Type B pancreatic cell (in vitro differentiated cells): Measurements from ENCODE around the gene SEC61A1. TPM values are rescaled to one million over a fixed set of nuclear protein-coding genes. Genes with fewer than 3 reads are reported as not detected.

Experiments
- DNase-seq: peaks from one replicate; pipeline ENCODE4 v3.0.0; 2021; ENCODE audit warnings: mixed read lengths; ENCODE audit not compliant: unreplicated experiment; ENCODE audit errors: extremely low spot score
- H3K27ac Mint-ChIP-seq: 2 replicates; pipeline ENCODE4 v1.8.0; 2021; ENCODE audit warnings: mild to moderate bottlenecking, mixed read lengths
- H3K27me3 Mint-ChIP-seq: 2 replicates; pipeline ENCODE4 v1.8.0; 2021; ENCODE audit warnings: mixed read lengths
- H3K36me3 Mint-ChIP-seq: 2 replicates; pipeline ENCODE4 v1.8.0; 2021; ENCODE audit warnings: mixed read lengths
- H3K4me1 Mint-ChIP-seq: one replicate; pipeline ENCODE4 v1.8.0; 2021; ENCODE audit warnings: mixed read lengths; ENCODE audit not compliant: unreplicated experiment
- H3K4me3 Mint-ChIP-seq: 2 replicates; pipeline ENCODE4 v1.8.0; 2021; ENCODE audit warnings: mild to moderate bottlenecking, mixed read lengths
- H3K9me3 Mint-ChIP-seq: 2 replicates; pipeline ENCODE4 v1.8.0; 2021; ENCODE audit warnings: mixed read lengths
- total RNA-seq: library from RNA; stranded (reverse); gene quantifications from 2 replicates; pipeline ENCODE4 v1.2.1, GENCODE V29; 2021; ENCODE audit warnings: low replicate concordance
- TF ChIP-seq, protein P1 (sequence below): fragments of 200-600 bp; sonication (generic); conservative IDR thresholded peaks from 2 replicates; pipeline ENCODE4 v1.5.0; 2021; ENCODE audit warnings: antibody characterized with exemption, mild to moderate bottlenecking

The SEC61A1 gene
- total RNA-seq, 1 donor from 2014 or later = 207 TPM

DNA sequence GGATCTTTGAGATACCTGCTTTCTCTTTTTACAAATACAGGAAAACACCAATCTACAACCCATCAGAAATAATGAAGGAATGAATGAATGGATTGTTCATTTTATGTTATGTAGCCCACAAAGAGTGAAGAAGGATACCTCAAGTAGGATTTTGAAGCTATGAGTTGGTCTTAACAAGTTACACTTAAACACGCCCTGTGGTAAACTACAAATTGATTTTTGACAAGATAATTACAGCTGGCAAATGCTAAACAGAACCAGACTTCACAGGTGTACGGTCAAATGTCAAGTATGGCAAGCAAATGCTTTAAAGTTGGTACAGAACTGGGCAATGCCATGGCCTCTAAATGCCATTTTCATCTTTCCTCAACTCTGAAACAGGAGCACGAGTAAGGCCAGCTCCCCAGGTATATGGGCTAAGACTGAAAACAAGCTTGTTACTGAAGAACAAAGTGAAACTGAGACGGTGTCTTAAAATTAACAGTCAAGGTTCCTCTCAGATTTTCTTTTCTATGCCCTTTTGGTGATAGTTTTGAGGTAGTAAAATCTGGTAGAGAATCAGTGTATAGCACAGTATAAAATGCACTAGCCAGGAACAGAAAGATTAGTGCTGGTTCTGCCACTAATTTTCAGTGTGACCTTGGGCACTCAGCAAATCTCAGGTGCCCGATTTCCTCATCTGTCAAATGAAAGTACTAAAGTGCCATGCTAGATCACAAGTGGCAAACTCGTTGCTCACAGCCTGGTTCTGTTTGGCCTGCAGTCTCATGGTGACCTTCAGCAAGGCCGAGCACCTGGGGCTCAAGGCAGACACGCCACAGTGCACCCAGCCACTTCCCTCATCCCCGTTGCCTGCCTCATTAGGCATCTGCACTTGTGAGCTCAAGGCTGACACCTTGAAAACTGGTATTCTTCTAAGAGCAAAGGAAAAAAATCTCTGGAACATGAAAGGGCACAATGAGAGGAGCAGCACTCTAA lies 61.9 kb downstream of the SEC61A1 start:
- Mint-ChIP-seq H3K27me3 (no peaks in the 10 kb centered on the region), H3K9me3 (no peaks in the 10 kb centered on the region), H3K36me3 (peaks cover 18% of the 10 kb centered on the region), H3K4me1 (peaks cover 9% of the 10 kb centered on the region), H3K4me3 (no peak overlapping the region), H3K27ac (no peak overlapping the region)
- TF ChIP-seq, protein P1, sequence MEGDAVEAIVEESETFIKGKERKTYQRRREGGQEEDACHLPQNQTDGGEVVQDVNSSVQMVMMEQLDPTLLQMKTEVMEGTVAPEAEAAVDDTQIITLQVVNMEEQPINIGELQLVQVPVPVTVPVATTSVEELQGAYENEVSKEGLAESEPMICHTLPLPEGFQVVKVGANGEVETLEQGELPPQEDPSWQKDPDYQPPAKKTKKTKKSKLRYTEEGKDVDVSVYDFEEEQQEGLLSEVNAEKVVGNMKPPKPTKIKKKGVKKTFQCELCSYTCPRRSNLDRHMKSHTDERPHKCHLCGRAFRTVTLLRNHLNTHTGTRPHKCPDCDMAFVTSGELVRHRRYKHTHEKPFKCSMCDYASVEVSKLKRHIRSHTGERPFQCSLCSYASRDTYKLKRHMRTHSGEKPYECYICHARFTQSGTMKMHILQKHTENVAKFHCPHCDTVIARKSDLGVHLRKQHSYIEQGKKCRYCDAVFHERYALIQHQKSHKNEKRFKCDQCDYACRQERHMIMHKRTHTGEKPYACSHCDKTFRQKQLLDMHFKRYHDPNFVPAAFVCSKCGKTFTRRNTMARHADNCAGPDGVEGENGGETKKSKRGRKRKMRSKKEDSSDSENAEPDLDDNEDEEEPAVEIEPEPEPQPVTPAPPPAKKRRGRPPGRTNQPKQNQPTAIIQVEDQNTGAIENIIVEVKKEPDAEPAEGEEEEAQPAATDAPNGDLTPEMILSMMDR = no peak
- DNase-seq = no peak

Other genes starting within 250 kb of the SEC61A1 start
- gene MGLL, start 229.9 kb upstream of the SEC61A1 start, total RNA-seq = 9.4 and 28.8 TPM in 2 replicates
- 0.50 TPM in 1 of 2 replicates, not detected in the other for gene KBTBD12, start 137.2 kb upstream of the SEC61A1 start, total RNA-seq
- 34.6 and 61.1 TPM in 2 replicates for gene RUVBL1, start 71.4 kb downstream of the SEC61A1 start, total RNA-seq
- gene EEFSEC, start 101.0 kb downstream of the SEC61A1 start, total RNA-seq = 9.6 and 16.6 TPM in 2 replicates